BE2C (cell line): ENCODE data around the gene TPM3.

ENCODE experiments used
- DNase-seq: peaks from one replicate; pipeline ENCODE4 v3.0.0-alpha.2; 2020
- H3K27me3 ChIP-seq: fragments of 250-450 bp; sonication (Bioruptor Pico); 2 replicates; pipeline ENCODE4 v1.5.1; 2020; ENCODE audit warnings: mild to moderate bottlenecking
- H3K36me3 ChIP-seq: fragments of 250-450 bp; sonication (Bioruptor Pico); 2 replicates; pipeline ENCODE4 v1.5.1; 2020; ENCODE audit warnings: mild to moderate bottlenecking
- H3K4me1 ChIP-seq: fragments of 250-450 bp; sonication (Bioruptor Pico); 2 replicates; pipeline ENCODE4 v1.5.1; 2020
- H3K4me3 ChIP-seq: 2 replicates; pipeline ENCODE4 v1.5.1; 2011; ENCODE audit warnings: low read depth, low read length
- H3K9me3 ChIP-seq: fragments of 250-450 bp; sonication (Bioruptor Pico); 2 replicates; pipeline ENCODE4 v1.5.1; 2020
- CTCF ChIP-seq: IDR thresholded peaks from 2 replicates; pipeline ENCODE4 v1.5.1; 2012; ENCODE audit warnings: mild to moderate bottlenecking, low read depth, low read length

Gene TPM3

GRCh38 chr1:154166207-154166606, 25.7 kb downstream of the TPM3 start:
- Histone ChIP-seq H3K4me1 (no peaks in the 10 kb centered on the region), H3K4me3 (no peak overlapping the region), H3K36me3 (peaks cover 77% of the 10 kb centered on the region), H3K9me3 (no peaks in the 10 kb centered on the region), H3K27me3 (no peaks in the 10 kb centered on the region)
- no peak for TF ChIP-seq CTCF
- no peak for DNase-seq

DNA sequence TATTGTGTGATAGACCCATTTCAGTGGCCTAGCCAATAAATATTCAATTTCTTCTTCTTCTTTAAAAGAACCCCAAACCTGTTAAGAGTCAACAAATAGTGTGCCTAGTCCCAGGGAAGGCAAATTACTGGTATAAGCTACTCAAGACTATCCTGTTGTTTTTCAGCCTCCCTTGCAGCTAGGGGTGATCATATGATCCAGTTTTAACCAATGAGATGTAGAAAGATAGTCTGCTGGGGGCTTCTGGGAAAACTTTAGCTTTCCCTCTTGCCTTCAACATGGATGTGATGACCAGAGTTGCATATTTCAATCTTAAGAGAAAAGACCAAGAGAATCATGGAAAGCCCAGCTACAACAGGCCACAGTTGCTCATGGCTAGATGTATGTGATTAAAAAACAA, 32.3 kb downstream of the TPM3 start:
- no peak for DNase-seq
- no peaks in the 10 kb centered on the region for H3K4me1 ChIP-seq
- TF ChIP-seq CTCF = no peak
- peaks cover 72% of the 10 kb centered on the region for H3K36me3 ChIP-seq
- H3K9me3 ChIP-seq = no peaks in the 10 kb centered on the region
- H3K27me3 ChIP-seq = no peaks in the 10 kb centered on the region
- no peak overlapping the region for H3K4me3 ChIP-seq

DNA sequence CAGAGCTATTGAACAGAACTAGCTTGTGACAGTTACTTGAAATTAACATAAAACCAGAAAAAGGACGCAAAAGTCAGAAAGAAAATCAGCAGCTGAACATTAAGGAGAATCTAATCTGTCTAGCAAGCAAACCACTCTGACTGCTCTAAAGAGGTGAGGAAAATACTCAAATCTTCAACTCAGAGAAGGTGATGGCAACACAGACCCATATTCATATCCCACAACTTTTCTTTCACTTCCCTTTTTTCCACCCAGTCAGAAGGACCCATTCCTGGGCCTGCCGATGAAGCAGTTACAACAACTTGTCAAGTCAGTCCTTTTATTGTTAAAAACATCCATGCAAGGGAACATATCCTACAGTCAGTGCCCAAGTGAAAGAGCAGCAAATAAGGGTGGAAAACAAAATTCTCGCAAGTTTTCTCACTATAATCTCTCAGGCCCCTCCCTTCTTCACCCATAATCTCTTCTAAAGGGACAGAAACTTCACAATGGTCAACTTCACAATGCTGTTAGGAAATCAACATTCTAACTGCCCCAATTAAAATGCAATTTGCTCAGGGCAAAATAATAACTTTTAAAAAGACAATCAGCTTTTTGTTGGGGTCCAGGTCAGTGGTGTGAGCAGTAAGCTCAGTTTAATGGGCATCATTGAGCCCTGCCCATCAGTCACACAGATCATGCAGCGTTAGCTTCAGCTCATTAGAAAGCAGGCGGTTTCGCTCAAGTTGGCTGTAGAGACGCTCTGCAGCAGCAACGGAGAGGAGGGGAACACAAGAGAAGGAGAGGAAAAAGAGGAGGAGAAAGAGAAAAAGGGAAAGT, 33.4 kb downstream of the TPM3 start:
- Histone ChIP-seq H3K4me3 (no peak overlapping the region), H3K4me1 (no peaks in the 10 kb centered on the region), H3K9me3 (no peaks in the 10 kb centered on the region), H3K27me3 (no peaks in the 10 kb centered on the region), H3K36me3 (peaks cover 68% of the 10 kb centered on the region)
- TF ChIP-seq CTCF = no peak
- DNase-seq = no peak

- TF ChIP-seq CTCF = no peak
Observed at GRCh38 chr1:154157520-154158306, 34.2 kb downstream of the TPM3 start.

GRCh38 chr1:154155251-154155650, 36.6 kb downstream of the TPM3 start:
- Histone ChIP-seq H3K36me3 (peaks cover 48% of the 10 kb centered on the region), H3K9me3 (no peaks in the 10 kb centered on the region), H3K4me1 (no peaks in the 10 kb centered on the region), H3K27me3 (no peaks in the 10 kb centered on the region), H3K4me3 (no peak overlapping the region)
- no peak for DNase-seq
- TF ChIP-seq CTCF = no peak

More at GRCh38 chr1:154157520-154158306, 34.2 kb downstream of the TPM3 start:
- no peaks in the 10 kb centered on the region for H3K27me3 ChIP-seq
- no peaks in the 10 kb centered on the region for H3K9me3 ChIP-seq
- H3K4me3 ChIP-seq = no peak overlapping the region
- H3K4me1 ChIP-seq = no peaks in the 10 kb centered on the region
- H3K36me3 ChIP-seq = peaks cover 65% of the 10 kb centered on the region
- no peak for DNase-seq
